IMR-90 (cell line): ENCODE results near the gene PRSS38.

Experiments
- BHLHE40 ChIP-seq: fragments of 150-350 bp; IDR thresholded peaks from 2 replicates; pipeline ENCODE4 v1.6.1; 2016; ENCODE audit warnings: mild to moderate bottlenecking, low read depth, low read length
- CEBPB ChIP-seq: IDR thresholded peaks from 2 replicates; pipeline ENCODE4 v1.6.1; 2012; ENCODE audit warnings: low read depth, low read length, improper control_type of control experiment
- CTCF ChIP-seq: conservative IDR thresholded peaks from 2 replicates; pipeline ENCODE4 v1.5.1; 2012; ENCODE audit warnings: mild to moderate bottlenecking, low read depth, low read length, improper control_type of control experiment
- MAFK ChIP-seq: IDR thresholded peaks from 2 replicates; pipeline ENCODE4 v1.6.1; 2012; ENCODE audit warnings: low read depth, low read length, improper control_type of control experiment
- MXI1 ChIP-seq: IDR thresholded peaks from 2 replicates; pipeline ENCODE4 v1.6.1; 2012; ENCODE audit warnings: low read depth, mild to moderate bottlenecking, low read length, moderate library complexity, borderline replicate concordance
- NFE2L2 ChIP-seq: fragments of 150-350 bp; IDR thresholded peaks from 2 replicates; pipeline ENCODE4 v1.6.1; 2016; ENCODE audit warnings: low read depth, mild to moderate bottlenecking, low read length
- POLR2A ChIP-seq: IDR thresholded peaks from 2 replicates; pipeline ENCODE4 v1.6.1; 2012; ENCODE audit warnings: mild to moderate bottlenecking, low read depth, low read length
- RAD21 ChIP-seq: IDR thresholded peaks from 2 replicates; pipeline ENCODE4 v1.6.1; 2012; ENCODE audit warnings: low read length, improper control_type of control experiment
- SMC3 ChIP-seq: fragments of 150-350 bp; IDR thresholded peaks from 2 replicates; pipeline ENCODE4 v1.6.1; 2016; ENCODE audit warnings: low read depth, mild to moderate bottlenecking, antibody characterized with exemption, low read length, moderate library complexity
- USF2 ChIP-seq: fragments of 150-350 bp; IDR thresholded peaks from 2 replicates; pipeline ENCODE4 v1.6.1; 2017; ENCODE audit warnings: mild to moderate bottlenecking, antibody characterized with exemption, low read length, low read depth

GRCh38 chr1:227838181-227838580, 22.7 kb downstream of the PRSS38 start:
- TF ChIP-seq CTCF: no peak
- TF ChIP-seq NFE2L2: no peak
- TF ChIP-seq POLR2A: no peak
- no peak for TF ChIP-seq RAD21
- no peak for TF ChIP-seq MXI1
- no peak for TF ChIP-seq USF2
- no peak for TF ChIP-seq SMC3
- no peak for TF ChIP-seq BHLHE40
- TF ChIP-seq MAFK: no peak
- TF ChIP-seq CEBPB: no peak
